Loucy (cell line): ENCODE data around the gene CWH43.

Source experiments
- CTCF ChIP-seq: fragments of 200-600 bp; sonication (generic); conservative IDR thresholded peaks from 2 replicates; pipeline ENCODE4 v1.5.1; 2014; ENCODE audit warnings: mild to moderate bottlenecking, antibody characterized with exemption, low read length
- EZH2phosphoT487 ChIP-seq: fragments of 200-600 bp; IDR thresholded peaks from 2 replicates; pipeline ENCODE4 v1.6.1; 2018; ENCODE audit warnings: antibody characterized with exemption, mild to moderate bottlenecking, moderate library complexity, borderline replicate concordance

- TF ChIP-seq EZH2phosphoT487 (no peak), CTCF (peak; percentile 60)
Observed at GRCh38 chr4:48943387-48943786, 42.7 kb upstream of the CWH43 start.
